ENCODE measurements around the gene IGF2R.

DNA sequence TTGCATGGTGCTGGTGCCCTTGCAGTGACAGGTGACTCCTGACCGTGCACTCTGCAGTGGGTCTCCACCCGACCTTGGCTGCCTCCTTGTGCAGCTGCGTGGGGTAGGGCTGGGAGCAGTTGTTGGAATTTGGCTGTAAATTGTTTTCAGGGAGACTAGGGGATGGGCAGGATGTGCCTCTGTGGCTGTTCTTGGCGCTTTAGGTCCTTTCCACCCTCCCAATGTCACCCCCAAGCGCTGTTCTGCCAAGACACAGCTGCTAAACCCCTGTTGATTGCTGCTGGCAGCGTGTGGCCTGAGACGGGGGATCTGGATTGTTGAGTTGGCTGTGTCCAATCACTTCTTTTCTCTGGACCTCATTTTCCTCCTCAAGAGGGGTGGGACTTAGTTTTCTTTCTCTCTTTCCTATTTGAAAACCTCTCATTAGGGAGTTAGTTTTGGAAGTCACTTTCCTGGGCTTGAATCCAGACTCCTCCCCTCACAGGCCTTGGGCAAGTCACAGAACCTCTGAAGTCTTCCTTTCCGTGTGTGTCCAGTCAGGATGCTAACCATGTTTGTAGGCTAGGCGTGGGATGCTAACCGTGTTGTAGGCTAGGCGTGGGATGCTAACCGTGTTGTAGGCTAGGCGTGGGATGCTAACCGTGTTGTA, 8.5 kb downstream of the IGF2R start:
- TF ChIP-seq, protein P1, sequence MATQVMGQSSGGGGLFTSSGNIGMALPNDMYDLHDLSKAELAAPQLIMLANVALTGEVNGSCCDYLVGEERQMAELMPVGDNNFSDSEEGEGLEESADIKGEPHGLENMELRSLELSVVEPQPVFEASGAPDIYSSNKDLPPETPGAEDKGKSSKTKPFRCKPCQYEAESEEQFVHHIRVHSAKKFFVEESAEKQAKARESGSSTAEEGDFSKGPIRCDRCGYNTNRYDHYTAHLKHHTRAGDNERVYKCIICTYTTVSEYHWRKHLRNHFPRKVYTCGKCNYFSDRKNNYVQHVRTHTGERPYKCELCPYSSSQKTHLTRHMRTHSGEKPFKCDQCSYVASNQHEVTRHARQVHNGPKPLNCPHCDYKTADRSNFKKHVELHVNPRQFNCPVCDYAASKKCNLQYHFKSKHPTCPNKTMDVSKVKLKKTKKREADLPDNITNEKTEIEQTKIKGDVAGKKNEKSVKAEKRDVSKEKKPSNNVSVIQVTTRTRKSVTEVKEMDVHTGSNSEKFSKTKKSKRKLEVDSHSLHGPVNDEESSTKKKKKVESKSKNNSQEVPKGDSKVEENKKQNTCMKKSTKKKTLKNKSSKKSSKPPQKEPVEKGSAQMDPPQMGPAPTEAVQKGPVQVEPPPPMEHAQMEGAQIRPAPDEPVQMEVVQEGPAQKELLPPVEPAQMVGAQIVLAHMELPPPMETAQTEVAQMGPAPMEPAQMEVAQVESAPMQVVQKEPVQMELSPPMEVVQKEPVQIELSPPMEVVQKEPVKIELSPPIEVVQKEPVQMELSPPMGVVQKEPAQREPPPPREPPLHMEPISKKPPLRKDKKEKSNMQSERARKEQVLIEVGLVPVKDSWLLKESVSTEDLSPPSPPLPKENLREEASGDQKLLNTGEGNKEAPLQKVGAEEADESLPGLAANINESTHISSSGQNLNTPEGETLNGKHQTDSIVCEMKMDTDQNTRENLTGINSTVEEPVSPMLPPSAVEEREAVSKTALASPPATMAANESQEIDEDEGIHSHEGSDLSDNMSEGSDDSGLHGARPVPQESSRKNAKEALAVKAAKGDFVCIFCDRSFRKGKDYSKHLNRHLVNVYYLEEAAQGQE (IDR thresholded peaks at IDR 0.05; ENCODE audit: low read depth) = no peak
- TF ChIP-seq ZBTB7A (IDR thresholded peaks at IDR 0.05; ENCODE audit: low read depth) (no peak), EP300 (IDR thresholded peaks at IDR 0.05; ENCODE audit: borderline replicate concordance) (no peak)

Data from Ishikawa (cell line).